Activated CD4-positive, alpha-beta T cell treated with anti-CD3 and anti-CD28 coated beads for 36 hours (primary cell): ENCODE measurements around the gene PRSS33. TPM values are rescaled to one million over a fixed set of nuclear protein-coding genes. Genes with fewer than 3 reads are reported as not detected.

Experiments
- ATAC-seq: fragments of 200-7000 bp; cut with Tn5 transposase; one replicate; pipeline ENCODE4 v1.10.0; 2021; ENCODE audit warnings: mild to moderate bottlenecking, moderate library complexity
- CTCF ChIA-PET: fragments of 350-600 bp; sonication (Branson Sonifier 250); formaldehyde crosslinking; loops from one replicate; lab custom pipeline; 2021; ENCODE audit warnings: antibody characterized with exemption; lab: Charles Lee
- POLR2A ChIA-PET: fragments of 350-600 bp; sonication (Branson Sonifier 250); formaldehyde crosslinking; loops from one replicate; lab custom pipeline; 2021; ENCODE audit warnings: antibody characterized with exemption, inconsistent platforms; lab: Charles Lee
- DNase-seq: peaks from one replicate; pipeline ENCODE4 v3.0.0-alpha.2; 2020
- H3K27ac Mint-ChIP-seq: one replicate; pipeline ENCODE4 v1.8.0; 2021; ENCODE audit warnings: mixed read lengths
- H3K27me3 Mint-ChIP-seq: one replicate; pipeline ENCODE4 v1.8.0; 2021; ENCODE audit warnings: mixed read lengths
- H3K36me3 Mint-ChIP-seq: one replicate; pipeline ENCODE4 v1.8.0; 2021; ENCODE audit warnings: low read depth, mixed read lengths
- H3K4me1 Mint-ChIP-seq: one replicate; pipeline ENCODE4 v1.8.0; 2021; ENCODE audit warnings: mixed read lengths
- H3K4me3 Mint-ChIP-seq: one replicate; pipeline ENCODE4 v1.8.0; 2021; ENCODE audit warnings: mild to moderate bottlenecking, moderate library complexity, mixed read lengths
- H3K9me3 Mint-ChIP-seq: one replicate; pipeline ENCODE4 v1.8.0; 2021; ENCODE audit warnings: low read depth, mixed read lengths
- intact Hi-C, 2 experiments: fragments of 100-400 bp; cut with DNase I in 1 of 2; cut with micrococcal nuclease in 1 of 2; formaldehyde crosslinking; loops; one replicate each; pipeline versions ENCODE4 v1.14.2 to v1.15.1; 2022 to 2024; cut with DNase I, micrococcal nuclease
- total RNA-seq, 2 experiments: library from RNA; stranded (reverse); gene quantifications; one replicate each; pipeline ENCODE4 v1.2.3, GENCODE V29; 2021

The PRSS33 gene
- total RNA-seq, 2 experiments from 2014 or later: not detected

GRCh38 chr16:2810651-2811050, 23.3 kb upstream of the PRSS33 start:
- ATAC-seq: no peak
- Mint-ChIP-seq H3K9me3 (no peaks in the 10 kb centered on the region), H3K27ac (no peak overlapping the region), H3K4me1 (no peaks in the 10 kb centered on the region), H3K4me3 (no peak overlapping the region), H3K27me3 (peaks cover 12% of the 10 kb centered on the region), H3K36me3 (no peaks in the 10 kb centered on the region)
- CTCF ChIA-PET: interaction anchor here (0.6 to 0.8 kb wide), 3 partner anchors 17 to 106 kb away, joined by 3 read pairs; no protein-coding TSS in a partner anchor
- intact Hi-C loops: no loop called here
- POLR2A ChIA-PET: no interaction called here
- DNase-seq: no peak

GRCh38 chr16:2809149-2809760, 21.9 kb upstream of the PRSS33 start:
- Mint-ChIP-seq H3K27ac (no peak overlapping the region), H3K27me3 (peaks cover 12% of the 10 kb centered on the region), H3K4me3 (no peak overlapping the region), H3K36me3 (no peaks in the 10 kb centered on the region), H3K9me3 (peaks cover 2% of the 10 kb centered on the region), H3K4me1 (no peaks in the 10 kb centered on the region)
- intact Hi-C loops: no loop called here
- POLR2A ChIA-PET: no interaction called here
- DNase-seq (no peak), ATAC-seq (no peak)
- CTCF ChIA-PET: no interaction called here

GRCh38 chr16:2808181-2808580, 20.8 kb upstream of the PRSS33 start:
- H3K4me3 Mint-ChIP-seq: no peak overlapping the region
- no peaks in the 10 kb centered on the region for H3K4me1 Mint-ChIP-seq
- CTCF ChIA-PET: no interaction called here
- DNase-seq: no peak
- no peak overlapping the region for H3K27ac Mint-ChIP-seq
- no peak for ATAC-seq
- POLR2A ChIA-PET: no interaction called here
- H3K27me3 Mint-ChIP-seq: peaks cover 10% of the 10 kb centered on the region
- H3K9me3 Mint-ChIP-seq: peaks cover 9% of the 10 kb centered on the region
- intact Hi-C loops: no loop called here
- no peaks in the 10 kb centered on the region for H3K36me3 Mint-ChIP-seq

GRCh38 chr16:2806286-2806685, 18.9 kb upstream of the PRSS33 start:
- Mint-ChIP-seq H3K36me3 (no peaks in the 10 kb centered on the region), H3K4me3 (no peak overlapping the region), H3K27ac (no peak overlapping the region), H3K27me3 (peaks cover 6% of the 10 kb centered on the region), H3K4me1 (no peaks in the 10 kb centered on the region), H3K9me3 (peaks cover 11% of the 10 kb centered on the region)
- ChIA-PET CTCF (no interaction called here), POLR2A (no interaction called here)
- DNase-seq (no peak), ATAC-seq (no peak)
- intact Hi-C loops: no loop called here

GRCh38 chr16:2804728-2805127, 17.4 kb upstream of the PRSS33 start:
- POLR2A ChIA-PET: no interaction called here
- no peaks in the 10 kb centered on the region for H3K4me1 Mint-ChIP-seq

DNA sequence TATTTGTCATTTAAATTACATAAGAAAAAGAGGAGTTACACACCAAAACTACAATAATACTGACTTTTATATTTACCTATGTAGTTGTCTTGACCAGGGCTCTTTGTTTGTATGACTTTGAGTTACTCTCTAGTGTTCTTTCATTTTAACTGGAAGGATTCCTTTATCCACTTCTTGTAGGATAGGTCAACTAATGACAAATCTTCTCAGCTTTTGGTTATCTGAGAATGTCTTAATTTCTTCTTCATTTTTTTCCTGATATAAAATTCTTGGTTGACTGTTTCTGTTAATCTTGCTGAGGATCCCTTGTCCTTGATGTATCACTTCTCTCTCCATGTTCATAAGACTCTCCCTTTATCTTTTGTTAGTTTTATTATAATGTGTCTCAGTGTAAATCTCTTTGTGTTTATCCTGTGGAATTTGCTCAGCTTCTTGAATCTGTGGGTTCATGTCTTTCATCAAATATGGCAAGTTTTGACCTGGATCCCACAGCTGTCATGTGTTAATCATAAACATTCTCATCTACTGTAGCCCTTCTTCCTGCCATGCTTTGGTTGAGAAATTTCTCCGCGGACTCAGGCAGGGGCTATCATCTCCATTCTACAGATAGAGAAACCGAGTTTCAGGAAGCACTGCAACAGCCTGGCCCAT, 16.3 kb upstream of the PRSS33 start:
- POLR2A ChIA-PET: no interaction called here

More at GRCh38 chr16:2804728-2805127, 17.4 kb upstream of the PRSS33 start:
- ATAC-seq (no peak), DNase-seq (no peak)
- H3K4me3 Mint-ChIP-seq: no peak overlapping the region
- H3K9me3 Mint-ChIP-seq: peaks cover 11% of the 10 kb centered on the region
- intact Hi-C loops: no loop called here
- H3K27ac Mint-ChIP-seq: no peak overlapping the region
- CTCF ChIA-PET: interaction anchor here (0.7 kb wide), 1 partner anchor 37 kb away, joined by 3 read pairs; no protein-coding TSS in a partner anchor
- peaks cover 6% of the 10 kb centered on the region for H3K27me3 Mint-ChIP-seq
- H3K36me3 Mint-ChIP-seq: no peaks in the 10 kb centered on the region

GRCh38 chr16:2799859-2800226, 12.5 kb upstream of the PRSS33 start:
- DNase-seq (no peak), ATAC-seq (no peak)
- peaks cover 11% of the 10 kb centered on the region for H3K9me3 Mint-ChIP-seq
- H3K36me3 Mint-ChIP-seq: no peaks in the 10 kb centered on the region
- CTCF ChIA-PET: no interaction called here
- POLR2A ChIA-PET: no interaction called here
- no peak overlapping the region for H3K27ac Mint-ChIP-seq
- intact Hi-C loops: no loop called here
- no peak overlapping the region for H3K4me3 Mint-ChIP-seq
- no peaks in the 10 kb centered on the region for H3K4me1 Mint-ChIP-seq
- peaks cover 3% of the 10 kb centered on the region for H3K27me3 Mint-ChIP-seq

More for the DNA sequence above, 16.3 kb upstream of the PRSS33 start:
- Mint-ChIP-seq H3K36me3 (no peaks in the 10 kb centered on the region), H3K27ac (no peak overlapping the region), H3K27me3 (peaks cover 3% of the 10 kb centered on the region), H3K9me3 (peaks cover 11% of the 10 kb centered on the region), H3K4me3 (no peak overlapping the region), H3K4me1 (no peaks in the 10 kb centered on the region)
- CTCF ChIA-PET: interaction anchor here (0.7 kb wide), 1 partner anchor 35 kb away, joined by 3 read pairs; no protein-coding TSS in a partner anchor
- intact Hi-C loops: no loop called here
- ATAC-seq (no peak), DNase-seq (no peak)

- Mint-ChIP-seq H3K27me3 (peaks cover 3% of the 10 kb centered on the region), H3K36me3 (no peaks in the 10 kb centered on the region), H3K4me3 (no peak overlapping the region), H3K9me3 (peaks cover 10% of the 10 kb centered on the region), H3K4me1 (no peaks in the 10 kb centered on the region), H3K27ac (no peak overlapping the region)
- ATAC-seq: no peak
- no peak for DNase-seq
- ChIA-PET POLR2A (no interaction called here), CTCF (no interaction called here)
- intact Hi-C loops: no loop called here
Observed at GRCh38 chr16:2799205-2799858, 12.0 kb upstream of the PRSS33 start.

- Mint-ChIP-seq H3K4me1 (no peaks in the 10 kb centered on the region), H3K4me3 (no peak overlapping the region), H3K9me3 (peaks cover 5% of the 10 kb centered on the region), H3K36me3 (no peaks in the 10 kb centered on the region), H3K27ac (no peak overlapping the region), H3K27me3 (peaks cover 4% of the 10 kb centered on the region)
- ATAC-seq (no peak), DNase-seq (no peak)
- intact Hi-C loops: no loop called here
- ChIA-PET CTCF (no interaction called here), POLR2A (no interaction called here)
Observed at GRCh38 chr16:2798723-2799204, 11.4 kb upstream of the PRSS33 start.

- Mint-ChIP-seq H3K9me3 (no peaks in the 10 kb centered on the region), H3K36me3 (no peaks in the 10 kb centered on the region), H3K27ac (no peak overlapping the region), H3K27me3 (peaks cover 10% of the 10 kb centered on the region), H3K4me1 (no peaks in the 10 kb centered on the region), H3K4me3 (no peak overlapping the region)
- intact Hi-C loops: no loop called here
- ATAC-seq: no peak
- CTCF ChIA-PET: interaction anchor here (0.6 kb wide), 1 partner anchor 68 kb away, joined by 3 read pairs; no protein-coding TSS in a partner anchor
- POLR2A ChIA-PET: no interaction called here
- DNase-seq: no peak
Observed at GRCh38 chr16:2795395-2796143, 8.2 kb upstream of the PRSS33 start.

DNA sequence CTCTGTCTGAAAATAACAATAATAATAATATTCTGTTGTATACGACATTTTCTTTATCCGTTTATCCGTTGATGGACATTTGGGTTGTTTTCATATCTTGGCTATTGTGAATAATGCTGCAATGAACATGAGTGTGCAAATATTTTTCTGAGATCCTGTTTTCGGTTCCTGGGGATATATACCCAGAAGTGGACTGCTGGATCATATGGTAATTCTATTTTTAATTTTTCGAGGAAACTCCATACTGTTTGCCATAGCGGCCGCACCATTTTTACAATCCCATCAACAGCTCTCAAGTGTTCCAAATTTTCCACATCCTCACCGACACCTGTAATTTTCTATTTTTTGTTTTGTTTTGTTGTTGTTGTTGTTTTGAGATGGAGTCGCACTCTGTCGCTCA, 5.6 kb upstream of the PRSS33 start:
- no peak for ATAC-seq
- no peak for DNase-seq
- H3K9me3 Mint-ChIP-seq: no peaks in the 10 kb centered on the region
- no peaks in the 10 kb centered on the region for H3K4me1 Mint-ChIP-seq
- H3K36me3 Mint-ChIP-seq: no peaks in the 10 kb centered on the region
- peaks cover 12% of the 10 kb centered on the region for H3K27me3 Mint-ChIP-seq
- intact Hi-C loops: no loop called here
- CTCF ChIA-PET: interaction anchor here (1.0 kb wide), 1 partner anchor 18 kb away, joined by 3 read pairs; no protein-coding TSS in a partner anchor
- POLR2A ChIA-PET: no interaction called here
- no peak overlapping the region for H3K27ac Mint-ChIP-seq
- H3K4me3 Mint-ChIP-seq: no peak overlapping the region
